ENCODE results near the gene CSF3.

The CSF3 gene

DNA sequence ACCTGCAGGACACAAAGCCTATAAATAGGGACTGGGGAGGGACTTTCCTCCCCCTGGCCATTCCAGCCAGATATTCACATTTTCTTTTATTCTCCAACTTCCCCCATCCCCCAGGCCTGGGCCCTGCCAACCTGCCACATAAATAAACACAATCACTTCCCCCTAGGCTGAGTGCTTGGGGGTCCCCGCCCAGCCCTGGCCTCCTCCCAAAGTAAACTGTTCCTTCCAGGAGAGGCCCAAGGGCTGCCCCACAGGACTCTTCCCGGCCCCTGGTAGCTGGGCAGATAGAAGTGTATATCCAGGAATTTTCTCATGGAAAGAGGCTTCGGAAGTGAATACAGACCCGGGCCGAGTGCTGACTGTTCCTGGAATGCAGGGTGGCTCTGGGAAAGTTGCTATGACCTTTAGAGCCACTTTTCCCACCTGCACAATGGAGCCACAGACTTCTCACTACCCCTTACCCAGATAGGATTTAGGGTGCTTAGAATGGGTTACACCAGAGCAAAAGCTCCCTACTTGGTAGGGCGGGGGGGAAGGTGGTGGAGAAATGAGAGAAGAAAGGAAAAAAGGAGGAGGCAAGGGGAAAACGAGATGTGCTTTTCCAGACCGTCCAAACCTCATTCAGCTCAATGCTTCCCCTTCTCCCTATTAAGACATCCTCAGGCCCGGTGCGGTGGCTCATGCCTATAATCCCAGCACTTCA is 8.5 kb downstream of the CSF3 start:
- no peaks in the 10 kb centered on the region for H3K9me3 Mint-ChIP-seq
- no peak overlapping the region for H3K27ac Mint-ChIP-seq
- H3K4me3 Mint-ChIP-seq = no peak overlapping the region
- H3K36me3 Mint-ChIP-seq (ENCODE audit: low read depth) = peaks cover 94% of the 10 kb centered on the region
- no peaks in the 10 kb centered on the region for H3K27me3 Mint-ChIP-seq
- intact Hi-C loops (cut with micrococcal nuclease) = no loop called here
- H3K4me1 Mint-ChIP-seq (ENCODE audit: low read depth) = no peaks in the 10 kb centered on the region

DNA sequence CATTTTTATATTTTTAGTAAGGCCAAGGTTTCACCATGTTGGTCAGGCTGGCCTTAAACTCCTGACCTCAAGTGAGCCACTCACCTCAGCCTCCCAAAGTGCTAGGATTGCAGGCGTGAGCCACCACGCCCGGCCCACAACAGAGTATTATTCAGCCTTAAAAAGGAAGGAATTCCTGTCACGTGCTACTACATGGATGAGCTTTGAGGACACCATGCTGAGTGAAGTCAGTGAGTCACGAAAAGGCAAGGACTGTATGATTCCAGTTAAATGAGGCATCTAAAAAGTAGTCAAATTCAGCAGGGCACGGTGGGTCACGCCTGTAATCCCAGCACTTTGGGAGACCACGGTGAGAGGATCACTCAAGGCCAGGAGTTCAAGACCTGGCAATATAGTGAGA is 9.7 kb downstream of the CSF3 start:
- Mint-ChIP-seq H3K4me1 (ENCODE audit: low read depth) (no peaks in the 10 kb centered on the region), H3K27ac (no peak overlapping the region), H3K9me3 (no peaks in the 10 kb centered on the region), H3K27me3 (no peaks in the 10 kb centered on the region), H3K4me3 (no peak overlapping the region), H3K36me3 (ENCODE audit: low read depth) (peaks cover 94% of the 10 kb centered on the region)
- intact Hi-C loops (cut with micrococcal nuclease) = no loop called here

DNA sequence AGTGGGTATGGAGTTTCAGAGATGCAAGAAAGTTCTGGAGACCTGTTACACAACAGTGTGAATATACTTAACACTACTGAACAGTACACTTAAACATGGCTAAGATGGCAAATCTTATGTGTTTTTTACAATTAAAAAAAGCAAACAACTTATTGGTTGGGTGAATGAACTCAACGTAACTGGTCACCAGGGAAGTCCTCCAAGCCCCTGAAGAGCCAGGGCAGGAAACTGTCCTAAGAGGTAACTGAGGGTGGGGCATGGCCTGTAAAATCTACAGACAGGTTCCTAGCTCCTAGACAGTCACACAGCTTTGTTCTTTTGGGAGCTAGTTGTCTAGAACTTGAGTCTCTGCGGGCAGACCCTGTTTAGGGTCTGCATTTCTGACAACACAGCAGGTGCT is 10.3 kb downstream of the CSF3 start:
- Mint-ChIP-seq H3K9me3 (no peaks in the 10 kb centered on the region), H3K4me1 (ENCODE audit: low read depth) (no peaks in the 10 kb centered on the region), H3K27ac (no peak overlapping the region), H3K27me3 (no peaks in the 10 kb centered on the region), H3K4me3 (no peak overlapping the region), H3K36me3 (ENCODE audit: low read depth) (peaks cover 94% of the 10 kb centered on the region)
- intact Hi-C loops (cut with micrococcal nuclease) = no loop called here

DNA sequence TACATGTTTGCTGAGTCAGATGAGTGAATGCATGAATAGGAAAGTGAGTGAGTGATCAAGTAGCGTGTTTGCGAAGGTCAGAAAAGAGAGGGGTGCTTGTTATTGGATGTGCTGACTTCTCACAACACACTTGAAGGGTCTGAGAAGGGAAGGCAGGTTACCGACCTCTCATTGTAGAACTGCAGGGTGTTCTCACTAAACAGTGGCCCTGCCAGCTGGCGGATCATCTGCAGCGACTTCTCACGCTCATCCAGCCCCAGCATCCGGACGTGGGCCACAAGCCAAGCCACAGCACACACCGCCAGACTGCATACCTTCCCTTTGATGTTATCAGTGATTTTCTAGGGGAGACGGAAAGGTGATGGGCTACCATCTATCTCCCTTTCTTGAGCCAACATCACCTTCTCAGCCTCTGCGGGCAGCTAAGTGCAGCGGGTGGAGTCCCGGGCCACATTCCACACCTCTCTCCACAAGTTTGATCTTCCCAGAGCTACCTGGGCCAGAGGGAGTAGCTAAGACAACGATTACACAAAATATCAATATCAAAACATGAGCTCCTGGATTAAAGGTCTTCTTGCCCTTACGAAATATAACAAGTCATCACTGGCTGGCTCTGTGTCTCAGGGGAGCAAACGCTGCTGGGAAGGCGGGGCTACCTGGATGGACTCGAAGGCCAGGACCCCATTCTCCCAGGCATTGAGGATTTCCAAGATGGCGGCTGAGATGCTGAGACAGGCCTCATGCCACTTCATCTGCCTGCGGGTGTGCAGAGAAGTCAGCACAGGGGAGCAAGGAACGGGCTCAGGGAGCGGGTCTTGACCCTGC is 11.0 kb downstream of the CSF3 start:
- H3K9me3 Mint-ChIP-seq = no peaks in the 10 kb centered on the region
- H3K27me3 Mint-ChIP-seq = no peaks in the 10 kb centered on the region
- H3K4me3 Mint-ChIP-seq = no peak overlapping the region
- H3K36me3 Mint-ChIP-seq (ENCODE audit: low read depth) = peaks cover 94% of the 10 kb centered on the region
- H3K27ac Mint-ChIP-seq = no peak overlapping the region
- no peaks in the 10 kb centered on the region for H3K4me1 Mint-ChIP-seq (ENCODE audit: low read depth)
- intact Hi-C loops (cut with micrococcal nuclease) = no loop called here

DNA sequence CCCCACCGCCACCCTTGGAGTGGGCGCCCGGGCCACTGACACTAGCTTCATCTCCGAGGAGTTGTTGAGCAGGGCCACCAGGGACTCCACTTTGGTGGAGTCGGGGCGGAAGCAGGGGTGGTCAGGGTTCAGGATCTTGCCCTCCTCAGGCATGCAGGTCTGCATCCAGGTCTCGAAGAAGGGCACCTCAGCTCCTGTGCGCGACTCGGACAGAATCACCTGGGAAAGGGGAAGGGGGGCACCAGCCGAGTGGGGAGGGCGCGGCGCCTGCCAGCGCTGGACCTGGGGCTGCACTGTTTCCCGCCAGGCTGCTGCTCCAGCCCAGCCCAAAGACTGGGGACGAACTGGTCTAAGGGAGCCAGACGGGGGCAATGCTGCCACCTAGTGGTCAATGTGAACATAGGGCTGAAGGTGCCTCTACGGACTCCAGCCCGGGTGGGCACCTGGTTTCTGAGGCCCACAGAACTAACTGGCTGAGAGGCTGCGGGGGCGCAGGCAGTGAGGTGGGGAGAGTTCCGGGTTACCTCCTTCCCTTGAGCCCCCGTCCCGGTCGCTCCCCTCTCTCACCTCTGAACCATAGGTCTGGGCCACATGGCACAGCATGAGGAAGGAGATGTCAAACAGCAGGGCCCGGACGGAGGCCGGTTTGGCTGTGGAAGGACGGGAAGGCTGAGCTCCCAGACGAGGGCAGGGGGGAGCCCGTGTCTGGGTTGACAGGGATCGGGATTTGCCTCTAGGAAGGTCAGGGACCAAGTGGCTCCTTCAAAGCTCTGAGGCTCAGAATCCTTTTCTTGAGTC is 11.8 kb downstream of the CSF3 start:
- no peak overlapping the region for H3K4me3 Mint-ChIP-seq
- H3K27ac Mint-ChIP-seq = no peak overlapping the region
- intact Hi-C loops (cut with micrococcal nuclease) = no loop called here
- H3K4me1 Mint-ChIP-seq (ENCODE audit: low read depth) = no peaks in the 10 kb centered on the region
- H3K27me3 Mint-ChIP-seq = no peaks in the 10 kb centered on the region
- H3K9me3 Mint-ChIP-seq = no peaks in the 10 kb centered on the region
- H3K36me3 Mint-ChIP-seq (ENCODE audit: low read depth) = peaks cover 94% of the 10 kb centered on the region

DNA sequence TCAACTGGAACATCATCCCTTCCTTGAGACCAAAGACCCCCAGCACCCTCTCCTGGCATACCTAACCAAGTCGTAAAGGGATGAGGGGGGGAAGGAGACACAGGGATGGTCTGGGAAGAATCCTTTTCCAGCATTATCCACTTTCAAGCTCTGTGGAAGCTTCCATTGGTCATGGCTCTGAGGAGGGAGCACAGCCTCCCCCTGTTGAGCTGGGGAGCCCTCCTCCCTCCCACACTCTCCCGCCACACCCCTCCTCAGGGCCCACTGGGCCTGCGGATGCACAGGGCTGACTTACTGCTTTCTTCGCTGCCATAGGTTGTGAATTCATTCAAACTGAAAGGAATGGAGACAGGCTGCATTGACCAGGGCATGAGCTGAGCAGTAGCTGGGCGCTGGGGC is 12.4 kb downstream of the CSF3 start:
- no peak overlapping the region for H3K4me3 Mint-ChIP-seq
- intact Hi-C loops (cut with micrococcal nuclease) = no loop called here
- H3K9me3 Mint-ChIP-seq = no peaks in the 10 kb centered on the region
- no peaks in the 10 kb centered on the region for H3K4me1 Mint-ChIP-seq (ENCODE audit: low read depth)
- H3K27me3 Mint-ChIP-seq = no peaks in the 10 kb centered on the region
- no peak overlapping the region for H3K27ac Mint-ChIP-seq
- H3K36me3 Mint-ChIP-seq (ENCODE audit: low read depth) = peaks cover 94% of the 10 kb centered on the region

DNA sequence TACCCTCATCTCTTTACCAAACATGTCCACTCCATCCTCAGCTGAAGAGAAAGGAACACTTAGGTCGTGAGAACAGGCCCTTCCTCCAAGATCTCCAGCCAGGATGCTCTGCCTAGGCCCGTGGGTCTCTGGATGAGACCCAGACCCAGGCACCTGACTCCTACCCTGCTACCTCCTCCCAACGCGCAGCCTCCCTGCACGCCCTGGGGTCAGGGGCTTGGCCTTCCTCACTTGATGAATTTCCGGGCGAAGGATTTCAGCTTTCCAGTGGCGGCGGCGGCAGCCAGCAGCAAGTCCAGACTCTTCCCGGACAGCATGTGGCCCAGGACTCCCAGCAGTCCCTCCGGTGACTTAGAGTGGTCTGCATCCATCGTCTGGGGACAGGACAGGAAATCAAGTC is 13.4 kb downstream of the CSF3 start:
- Mint-ChIP-seq H3K4me1 (ENCODE audit: low read depth) (no peaks in the 10 kb centered on the region), H3K4me3 (no peak overlapping the region), H3K9me3 (no peaks in the 10 kb centered on the region), H3K27ac (no peak overlapping the region), H3K36me3 (ENCODE audit: low read depth) (peaks cover 94% of the 10 kb centered on the region), H3K27me3 (no peaks in the 10 kb centered on the region)
- intact Hi-C loops (cut with micrococcal nuclease) = no loop called here

DNA sequence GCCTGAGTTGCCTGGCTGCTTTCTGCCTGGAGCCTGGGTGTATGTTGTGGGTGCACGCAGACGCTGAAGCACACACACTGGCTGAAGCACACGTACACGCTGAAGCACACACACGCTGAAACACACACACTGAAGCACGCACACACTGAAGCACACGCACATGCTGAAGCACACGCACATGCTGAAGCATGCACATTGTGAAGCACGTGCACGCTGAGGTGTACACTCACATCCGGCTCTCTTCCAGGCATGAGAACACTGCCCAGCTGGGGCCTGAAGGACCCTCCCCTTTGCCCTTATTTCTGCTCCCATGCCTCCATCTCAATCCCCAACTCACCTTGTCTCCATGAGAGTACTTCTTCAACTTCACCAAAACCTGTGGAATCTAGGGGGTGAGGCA is 16.5 kb downstream of the CSF3 start:
- intact Hi-C loops (cut with micrococcal nuclease) = loop anchor here (10.0 kb wide), 1 partner anchor 53 kb away; no protein-coding TSS in a partner anchor
- peaks cover 14% of the 10 kb centered on the region for H3K4me1 Mint-ChIP-seq (ENCODE audit: low read depth)
- no peak overlapping the region for H3K27ac Mint-ChIP-seq
- H3K36me3 Mint-ChIP-seq (ENCODE audit: low read depth) = peaks cover 94% of the 10 kb centered on the region
- H3K9me3 Mint-ChIP-seq = no peaks in the 10 kb centered on the region
- no peak overlapping the region for H3K4me3 Mint-ChIP-seq
- no peaks in the 10 kb centered on the region for H3K27me3 Mint-ChIP-seq

DNA sequence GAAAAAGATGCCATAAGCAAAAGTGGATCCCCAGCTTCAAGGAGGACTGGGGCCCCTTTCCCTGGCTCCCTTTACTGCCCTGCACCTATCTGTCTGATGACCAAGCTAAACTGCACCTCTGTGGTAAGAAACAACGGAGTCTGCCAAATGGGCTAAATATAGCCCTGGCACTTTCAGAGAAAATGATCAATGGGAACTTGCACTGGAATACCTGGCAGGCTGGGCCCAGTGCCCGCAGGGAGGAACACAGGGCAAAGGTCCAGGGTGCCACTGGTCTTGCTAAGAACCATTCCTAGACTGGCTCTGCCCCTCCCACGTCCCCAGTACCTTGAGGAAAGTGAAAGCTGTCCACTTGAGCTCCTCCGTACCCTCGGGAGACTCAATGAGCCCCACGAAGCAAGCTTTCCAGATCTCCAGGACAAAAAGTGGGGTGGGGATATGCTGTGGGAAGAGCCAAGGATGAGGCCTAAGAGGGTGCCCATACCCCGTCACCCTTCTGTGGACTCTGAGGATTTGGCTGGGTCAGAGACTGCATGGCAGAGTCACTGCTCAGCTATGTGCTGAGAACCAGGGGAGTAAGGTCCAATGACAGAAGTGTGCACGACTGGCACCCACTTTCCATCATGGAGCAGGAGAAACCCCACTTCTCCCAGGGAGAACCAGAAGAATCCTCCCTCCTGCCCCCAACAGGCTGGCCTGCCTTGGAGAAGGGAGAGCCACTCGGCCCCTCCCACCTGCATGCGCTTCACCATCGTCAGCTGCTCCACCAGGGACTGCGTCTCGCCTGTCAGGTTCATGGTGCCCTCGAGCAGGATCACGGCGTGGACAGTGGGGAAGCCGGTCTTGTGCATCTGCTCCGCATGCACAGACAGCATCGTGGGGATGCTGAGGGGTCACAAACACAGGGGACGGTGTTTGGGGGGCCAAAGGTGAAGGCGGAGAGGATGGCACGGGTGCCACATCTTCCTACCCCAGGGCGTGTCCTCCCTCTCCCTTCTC is 17.4 kb downstream of the CSF3 start:
- no peaks in the 10 kb centered on the region for H3K27me3 Mint-ChIP-seq
- H3K4me3 Mint-ChIP-seq = no peak overlapping the region
- H3K27ac Mint-ChIP-seq = peak overlapping the region; percentile 11
- no peaks in the 10 kb centered on the region for H3K9me3 Mint-ChIP-seq
- H3K36me3 Mint-ChIP-seq (ENCODE audit: low read depth) = peaks cover 85% of the 10 kb centered on the region
- peaks cover 14% of the 10 kb centered on the region for H3K4me1 Mint-ChIP-seq (ENCODE audit: low read depth)
- intact Hi-C loops (cut with micrococcal nuclease) = loop anchor here (10.0 kb wide), 1 partner anchor 52 kb away; no protein-coding TSS in a partner anchor

DNA sequence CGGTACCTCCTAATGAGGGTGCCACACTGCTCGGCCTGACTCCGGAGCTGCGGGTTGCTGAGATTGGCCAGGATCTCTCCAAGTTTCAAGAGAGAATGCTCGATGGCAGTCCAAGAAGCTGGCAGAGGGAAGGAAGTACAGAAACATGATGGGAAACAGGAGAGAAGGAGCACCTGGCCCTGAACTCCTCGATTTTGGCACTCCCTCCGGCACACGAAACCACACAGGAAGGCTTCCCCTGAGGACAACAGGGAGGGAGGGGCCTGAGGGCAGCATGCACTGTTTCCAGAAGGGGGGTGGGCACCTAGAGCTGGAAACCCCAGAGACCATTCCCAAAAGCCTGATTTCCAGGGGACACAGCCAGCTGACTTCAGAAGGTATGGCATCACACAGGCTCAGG is 18.1 kb downstream of the CSF3 start:
- intact Hi-C loops (cut with micrococcal nuclease) = loop anchor here (10.0 kb wide), 1 partner anchor 51 kb away; no protein-coding TSS in a partner anchor
- Mint-ChIP-seq H3K36me3 (ENCODE audit: low read depth) (peaks cover 78% of the 10 kb centered on the region), H3K4me1 (ENCODE audit: low read depth) (peaks cover 14% of the 10 kb centered on the region), H3K27ac (peak overlapping the region; percentile 11), H3K4me3 (no peak overlapping the region), H3K27me3 (no peaks in the 10 kb centered on the region), H3K9me3 (no peaks in the 10 kb centered on the region)

DNA sequence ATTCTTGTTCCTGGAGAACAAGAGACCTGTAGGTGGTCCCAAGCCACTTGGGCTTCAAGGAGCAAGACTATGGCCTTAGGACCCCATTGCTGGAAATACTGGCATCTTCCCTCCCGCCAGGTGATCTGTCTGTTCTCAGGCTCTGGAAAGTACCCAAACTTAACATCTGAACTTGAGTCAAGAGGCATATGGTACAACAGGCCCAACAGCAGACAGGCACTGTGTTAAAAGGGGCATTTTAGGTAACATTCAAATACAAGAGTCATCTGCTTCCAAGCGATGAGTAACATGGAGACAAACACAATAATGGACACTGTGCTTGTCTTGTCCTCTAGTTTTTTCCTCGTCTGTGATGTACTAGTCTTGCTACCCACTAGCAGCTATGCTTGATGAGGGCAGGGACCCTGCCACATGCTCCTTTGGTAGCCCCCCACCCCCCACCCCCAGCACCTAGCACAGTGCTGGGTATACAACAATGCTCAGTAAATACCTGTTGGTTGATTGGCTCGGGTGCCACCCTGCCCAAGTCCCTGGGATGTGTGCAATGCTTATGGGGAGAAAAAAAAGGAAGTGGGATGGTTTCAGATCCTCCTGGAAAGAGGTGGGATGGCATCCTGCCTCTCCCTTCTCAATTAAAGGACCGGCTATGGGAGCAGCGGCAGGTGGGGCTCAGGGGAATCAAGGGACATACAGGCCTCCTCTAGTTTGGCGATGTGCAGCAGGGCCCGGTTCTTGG is 19.4 kb downstream of the CSF3 start:
- Mint-ChIP-seq H3K4me1 (ENCODE audit: low read depth) (peaks cover 19% of the 10 kb centered on the region), H3K27ac (no peak overlapping the region), H3K4me3 (no peak overlapping the region), H3K36me3 (ENCODE audit: low read depth) (peaks cover 65% of the 10 kb centered on the region), H3K9me3 (no peaks in the 10 kb centered on the region), H3K27me3 (no peaks in the 10 kb centered on the region)
- intact Hi-C loops (cut with micrococcal nuclease) = loop anchor here (10.0 kb wide), 1 partner anchor 50 kb away; no protein-coding TSS in a partner anchor

DNA sequence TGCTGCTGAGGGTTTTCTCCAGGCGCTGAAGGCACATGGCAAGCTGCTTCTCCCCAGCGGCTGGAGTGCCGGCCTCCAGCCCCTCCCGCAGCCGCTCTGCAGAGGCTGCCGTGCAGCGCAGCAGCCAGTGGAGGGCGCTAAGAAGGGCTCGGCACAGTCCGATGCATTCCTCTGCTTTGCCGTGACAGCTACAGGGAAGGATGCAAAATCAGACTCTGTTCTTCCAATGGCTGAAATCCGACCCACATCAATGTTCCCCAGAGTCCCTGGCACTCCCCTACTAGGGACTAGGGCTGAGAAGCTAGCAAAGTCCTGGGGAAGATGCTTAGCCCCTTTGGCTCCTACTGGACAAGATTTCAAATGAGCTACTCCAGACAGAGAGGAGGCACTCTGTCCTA is 19.9 kb downstream of the CSF3 start:
- H3K27me3 Mint-ChIP-seq = no peaks in the 10 kb centered on the region
- peaks cover 20% of the 10 kb centered on the region for H3K4me1 Mint-ChIP-seq (ENCODE audit: low read depth)
- H3K36me3 Mint-ChIP-seq (ENCODE audit: low read depth) = peaks cover 60% of the 10 kb centered on the region
- no peaks in the 10 kb centered on the region for H3K9me3 Mint-ChIP-seq
- intact Hi-C loops (cut with micrococcal nuclease) = loop anchor here (10.0 kb wide), 1 partner anchor 50 kb away; no protein-coding TSS in a partner anchor
- H3K4me3 Mint-ChIP-seq = no peak overlapping the region
- H3K27ac Mint-ChIP-seq = no peak overlapping the region
